Stimulated activated CD8-positive, alpha-beta memory T cell treated with anti-CD3 and anti-CD28 coated beads, Interleukin-7, amount 100 ng/mL, for 4 hours (primary cell): Measurements from ENCODE around the gene IRGM.

Source experiments
- DNase-seq, 2 donors: peaks; one replicate each; pipeline ENCODE4 v3.0.0-alpha.2; 2020; ENCODE audit warnings: low read depth in 2 of 2

Gene IRGM

GRCh38 chr5:150895431-150896428 lies 49.4 kb downstream of the IRGM start:
- no peak for DNase-seq
